NCI-H526 treated with DMSO at 0.1 percent for 48 hours (cell line): ENCODE results near the gene ERGIC1.
"Not testable (repeated sequence)": the region's sequence is repeated elsewhere in the genome, so short reads cannot be mapped to it uniquely, and the experiment has no call there.

ENCODE experiments used
- DNase-seq: peaks from one replicate; lab custom pipeline; 2025; lab: John Stamatoyannopoulos, UW

The ERGIC1 gene

DNA sequence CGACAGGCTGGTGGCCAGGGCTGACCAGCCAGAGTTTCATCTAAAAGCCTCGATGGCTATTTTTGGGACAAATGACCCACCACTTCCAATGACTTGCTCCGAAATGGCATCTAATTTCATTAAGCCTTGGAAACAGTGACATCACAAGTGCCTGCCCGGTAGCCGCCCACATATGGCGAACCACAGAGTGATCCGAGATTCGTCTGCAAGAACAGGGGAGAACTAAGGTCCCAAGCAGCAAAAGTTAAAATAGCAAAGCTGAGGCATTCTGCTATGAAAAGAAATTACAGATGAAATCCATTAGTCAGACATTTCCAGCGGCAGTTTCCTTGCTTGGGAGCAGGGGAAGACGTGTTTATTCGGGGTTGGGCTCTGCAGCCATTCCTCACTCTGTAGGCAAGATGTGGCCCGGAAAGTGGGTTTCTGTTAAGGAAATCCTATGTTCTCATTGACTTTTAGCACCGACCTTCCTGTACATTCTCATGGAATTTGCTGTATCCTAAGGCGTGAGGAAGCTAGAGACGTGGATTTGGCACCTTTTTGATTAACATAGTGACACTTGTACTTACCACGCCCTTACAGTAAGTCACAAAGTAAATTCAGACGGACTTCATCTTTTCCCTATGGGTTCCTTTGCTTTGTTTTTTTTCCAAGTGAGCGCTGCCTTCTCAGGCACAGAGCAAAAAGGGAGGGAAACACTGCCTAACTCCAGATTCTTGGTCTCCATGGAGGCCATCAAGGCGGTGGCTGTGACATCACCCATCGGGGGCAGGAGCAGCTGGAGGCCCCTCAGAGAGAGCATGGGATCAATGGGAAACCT lies 45.1 kb downstream of the ERGIC1 start:
- no peak for DNase-seq

DNA sequence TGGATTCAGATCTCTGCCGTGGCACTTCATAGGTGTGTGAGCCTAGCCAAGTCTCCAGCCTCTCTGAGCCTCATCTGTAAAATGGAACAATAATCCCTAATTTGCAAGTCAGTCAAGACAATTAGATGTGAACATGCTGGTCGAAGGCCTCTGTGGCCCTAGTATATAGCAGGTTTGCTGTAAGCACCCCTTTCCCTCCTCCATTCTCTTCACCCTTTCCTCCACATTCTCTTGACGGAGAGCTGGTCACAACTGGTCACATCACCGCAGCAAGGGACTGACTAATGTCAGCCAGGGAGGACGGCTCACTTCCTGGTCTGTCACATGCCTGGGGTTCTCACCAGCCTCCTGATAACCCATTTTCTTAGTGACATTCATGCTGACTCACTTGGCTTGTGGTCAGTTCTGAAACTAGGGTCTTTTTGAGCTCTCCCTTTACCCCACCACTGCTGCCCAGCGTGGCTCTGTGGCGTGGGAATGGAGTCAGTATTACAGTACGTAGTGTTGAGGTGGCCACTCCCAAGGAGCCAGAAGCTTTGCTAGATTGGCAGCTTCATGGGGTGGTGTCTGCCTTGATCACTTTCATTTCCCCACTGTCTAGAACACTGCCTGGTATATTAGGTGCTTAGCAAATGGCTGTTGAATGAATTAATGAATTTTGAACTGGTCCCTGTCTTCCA lies 47.8 kb downstream of the ERGIC1 start:
- no peak for DNase-seq

DNA sequence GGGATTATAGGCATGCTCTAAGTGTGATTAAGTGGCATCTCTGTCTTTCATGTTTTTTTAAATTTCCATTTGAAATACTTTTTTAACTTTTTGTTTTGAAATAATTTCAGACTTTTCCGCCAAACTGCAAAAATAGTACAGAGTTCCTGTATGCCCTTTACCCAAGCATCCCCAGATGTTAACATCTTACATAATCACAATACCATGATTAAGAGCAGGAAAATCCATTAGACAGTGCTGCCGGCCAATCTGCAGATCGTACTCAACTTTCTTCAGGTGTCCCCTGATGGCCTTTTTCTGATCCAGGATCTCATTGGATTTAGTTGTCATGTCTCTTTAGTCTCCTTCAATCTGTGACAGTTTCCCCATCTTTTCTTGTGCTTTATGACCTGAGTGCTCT lies 49.0 kb downstream of the ERGIC1 start:
- no peak for DNase-seq

DNA sequence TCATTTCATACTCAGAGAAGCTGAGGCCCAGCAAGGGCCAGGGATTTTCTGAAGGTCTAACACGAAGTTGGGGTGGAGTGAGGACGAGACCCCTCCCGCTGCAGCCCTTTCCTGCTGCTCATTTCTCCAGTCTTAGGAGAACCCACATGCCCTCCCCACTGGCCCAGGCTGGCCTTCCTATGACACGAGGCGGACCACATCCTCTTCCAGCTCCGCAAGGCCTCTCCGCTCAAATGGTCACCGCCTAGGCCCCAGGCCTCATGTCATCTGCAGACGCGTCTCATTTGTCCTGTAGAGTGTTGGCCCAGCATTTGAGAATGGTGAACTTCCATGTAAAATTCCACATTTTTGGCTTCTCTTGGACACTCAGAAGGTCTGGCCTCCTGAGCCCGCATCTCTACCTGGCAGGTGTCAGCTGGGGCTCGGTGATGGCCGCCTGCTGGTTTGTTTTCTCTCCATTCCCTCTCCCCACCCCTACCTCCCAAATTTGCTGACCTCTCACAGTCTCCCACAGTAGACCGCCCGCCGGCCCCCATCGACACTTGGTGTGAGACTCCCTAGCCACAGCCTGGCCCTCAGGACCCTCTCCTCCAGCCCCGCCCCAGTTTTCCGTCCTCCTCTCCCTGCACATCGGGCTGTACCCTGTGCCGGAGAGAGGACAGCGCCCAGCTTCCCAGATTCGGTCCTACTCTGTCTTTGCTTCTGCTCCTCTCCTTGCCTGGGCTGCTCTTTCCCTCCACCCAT lies 51.7 kb downstream of the ERGIC1 start:
- no peak for DNase-seq

DNA sequence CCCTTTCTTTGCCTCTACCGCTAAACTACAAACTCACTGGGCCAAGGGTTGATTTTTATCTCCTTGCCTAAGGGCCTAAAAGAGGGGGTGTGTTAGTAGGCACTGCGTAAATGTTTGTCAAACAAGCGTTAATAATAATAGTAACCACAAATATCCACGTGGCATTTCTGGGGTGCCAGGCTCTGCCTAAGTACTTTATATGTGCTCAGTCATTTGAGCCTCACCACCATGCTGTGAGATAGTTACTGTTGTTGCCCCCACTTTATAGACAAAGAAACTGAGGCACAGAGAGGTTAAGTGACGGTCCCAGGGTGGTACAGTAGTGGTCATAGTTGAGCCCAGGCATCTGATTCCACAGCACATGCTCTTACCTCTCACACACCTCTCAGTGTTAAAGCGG lies 52.4 kb downstream of the ERGIC1 start:
- no peak for DNase-seq

DNA sequence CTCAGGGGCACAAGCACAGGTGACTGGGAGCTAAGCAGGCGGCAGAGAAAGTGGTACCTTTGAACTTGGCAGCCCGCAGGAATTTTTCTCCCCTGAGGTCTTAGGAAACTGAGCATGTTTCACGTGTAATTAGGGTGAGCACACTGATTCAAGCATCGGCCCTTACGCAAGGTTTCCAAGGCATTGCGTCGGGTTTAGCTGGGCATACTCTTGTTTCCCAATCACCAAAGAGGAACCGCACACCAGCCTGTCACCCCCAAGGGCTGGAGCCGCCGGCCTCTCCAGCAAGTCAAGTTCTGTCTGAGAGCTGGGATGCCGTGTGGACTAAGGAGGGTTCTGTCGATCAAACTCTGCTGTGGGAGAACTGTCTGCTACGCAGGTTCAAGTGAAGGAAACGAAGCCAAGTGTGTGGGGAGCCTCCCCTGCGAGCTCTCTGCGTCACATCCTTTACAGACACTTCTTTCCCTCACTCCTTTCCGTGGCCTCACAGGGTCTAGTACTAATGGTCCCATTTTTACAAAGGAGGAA lies 53.0 kb downstream of the ERGIC1 start:
- no peak for DNase-seq

DNA sequence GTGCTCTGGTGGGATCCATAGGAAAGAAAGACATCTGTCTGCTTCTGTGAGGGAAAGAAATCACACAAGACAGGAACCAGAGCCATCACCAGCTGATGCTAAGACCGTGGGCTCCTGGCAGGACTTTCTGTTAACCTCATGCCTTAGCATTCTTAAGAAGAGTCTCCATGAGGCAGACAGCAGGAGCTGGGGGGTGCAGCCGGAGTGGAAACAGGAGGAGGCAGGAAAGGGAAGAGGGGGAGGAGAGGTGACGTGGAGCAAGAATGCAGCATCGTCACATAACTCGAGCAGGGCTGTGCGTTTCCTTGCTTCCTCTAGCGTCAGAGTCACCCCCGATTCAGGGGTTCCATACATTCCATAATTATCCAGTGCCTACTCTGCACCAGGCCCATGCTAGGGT lies 53.6 kb downstream of the ERGIC1 start:
- no peak for DNase-seq

DNA sequence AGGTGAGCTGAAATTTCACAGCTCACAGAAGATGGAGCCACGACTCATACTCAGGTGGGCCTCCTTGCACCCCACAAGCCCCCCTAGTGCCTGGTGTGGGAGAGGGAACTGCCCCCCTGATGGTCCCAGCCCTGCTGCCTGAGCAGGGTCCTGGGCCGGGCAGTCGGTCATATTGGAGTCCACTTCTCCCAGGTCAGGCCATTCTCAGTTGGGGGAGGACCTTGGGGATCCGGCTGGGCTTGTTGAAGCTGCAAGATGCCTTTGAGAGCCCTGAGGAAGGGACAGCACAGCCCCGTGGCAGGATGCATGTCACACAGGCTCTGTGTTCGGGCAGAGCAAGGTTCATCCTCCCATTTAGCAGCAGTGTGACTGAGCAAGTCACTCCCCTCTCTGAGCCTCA lies 56.6 kb downstream of the ERGIC1 start:
- no peak for DNase-seq

DNA sequence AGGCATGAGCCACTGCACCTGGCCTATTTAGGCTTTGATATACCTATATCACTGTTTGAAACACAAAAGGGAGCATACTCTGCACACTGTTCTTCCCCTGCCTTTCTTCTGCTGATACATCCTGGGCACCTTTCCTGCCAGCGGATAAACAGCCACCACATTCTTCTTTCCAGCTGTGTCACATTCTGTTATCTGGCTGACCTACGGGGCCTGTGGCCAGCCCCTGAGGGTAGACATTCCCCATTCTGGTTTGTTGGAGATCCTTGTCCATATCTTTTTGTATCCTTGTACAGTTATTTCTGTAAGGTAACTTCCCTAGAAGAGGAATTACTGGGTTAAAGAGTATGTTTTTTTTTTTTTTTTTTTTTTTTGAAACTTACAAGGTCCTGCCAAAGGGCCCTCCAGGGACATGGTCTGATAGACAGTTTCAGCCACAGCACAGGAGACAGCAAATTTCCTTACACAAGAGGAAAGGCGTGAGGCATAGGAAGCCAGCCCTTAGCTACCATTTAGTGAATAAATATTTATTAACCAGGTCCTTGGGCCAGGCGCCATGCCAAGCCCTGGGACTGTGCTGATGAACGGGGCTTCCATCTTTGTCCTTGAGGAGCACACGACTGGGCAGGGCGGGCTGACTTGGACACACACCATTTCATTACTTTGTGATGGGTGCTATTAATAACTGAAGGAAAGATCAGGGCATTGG lies 57.8 kb downstream of the ERGIC1 start:
- no peak for DNase-seq

DNA sequence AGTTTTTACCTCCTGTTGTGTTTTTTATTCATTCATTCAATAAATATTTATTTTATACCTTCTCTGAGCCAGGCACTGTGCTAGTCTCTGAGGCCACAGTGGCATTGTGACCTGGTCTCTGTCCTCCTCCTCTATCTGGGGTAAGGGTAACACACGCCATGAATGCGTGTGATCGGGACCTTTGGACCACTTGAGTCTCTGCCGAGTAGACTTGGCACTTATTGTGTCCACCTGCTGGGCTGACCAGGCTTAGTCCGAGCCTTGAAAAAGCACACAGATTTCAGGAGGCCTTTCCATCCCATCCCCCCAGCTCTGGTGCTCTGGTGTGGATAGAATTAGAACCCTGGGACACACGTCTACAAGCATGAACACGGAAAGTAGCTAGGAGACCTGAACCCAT lies 58.7 kb downstream of the ERGIC1 start:
- DNase-seq = no peak

DNA sequence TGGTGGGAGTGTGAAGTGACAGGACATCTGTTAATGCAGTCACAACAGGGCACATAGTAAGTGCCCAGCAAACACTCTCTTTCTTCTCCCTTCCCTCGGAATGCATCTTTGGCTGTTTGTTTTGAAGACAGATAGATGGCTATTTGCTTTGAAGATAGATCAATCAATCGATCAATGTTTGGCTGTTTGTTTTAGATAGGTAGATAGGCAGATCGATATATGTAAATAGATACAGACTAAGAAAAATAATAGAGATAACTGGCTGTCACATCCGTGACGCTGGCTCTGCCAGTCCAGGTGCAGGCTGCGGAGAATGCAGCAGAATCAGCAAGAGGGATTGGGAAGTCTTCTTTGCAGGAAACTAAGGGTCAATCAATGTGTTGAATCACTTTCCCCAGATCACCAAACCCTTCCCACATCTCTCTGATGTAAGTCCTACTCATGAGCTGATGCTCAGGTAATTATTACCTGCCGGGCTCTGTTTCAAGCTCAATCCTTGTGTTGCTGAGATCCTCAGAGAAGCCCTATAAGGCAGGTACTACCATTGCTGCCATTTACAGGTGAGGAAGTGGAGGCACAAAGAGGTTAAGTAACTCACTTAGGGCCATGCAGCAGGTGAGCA lies 60.8 kb downstream of the ERGIC1 start:
- DNase-seq = no peak

DNA sequence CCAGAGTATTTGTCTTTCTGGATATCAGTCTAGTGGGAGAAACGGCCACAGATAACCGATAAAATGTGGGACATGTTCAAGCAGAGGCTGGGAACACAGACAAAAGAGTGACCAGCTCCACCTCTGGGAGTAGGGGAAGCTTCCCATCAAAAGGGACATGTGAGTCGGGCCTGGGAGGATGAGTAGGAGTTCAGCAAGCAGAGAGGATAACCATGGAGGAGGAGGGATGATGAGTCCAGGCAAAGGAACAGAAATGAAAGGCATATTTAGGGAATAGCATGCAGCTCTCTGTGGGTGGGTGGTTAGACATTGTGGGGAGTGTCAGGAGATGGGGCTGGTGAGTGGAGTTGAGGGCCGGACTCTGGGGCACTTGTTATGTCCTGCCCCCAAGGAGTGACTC lies 61.5 kb downstream of the ERGIC1 start:
- DNase-seq = no peak

DNA sequence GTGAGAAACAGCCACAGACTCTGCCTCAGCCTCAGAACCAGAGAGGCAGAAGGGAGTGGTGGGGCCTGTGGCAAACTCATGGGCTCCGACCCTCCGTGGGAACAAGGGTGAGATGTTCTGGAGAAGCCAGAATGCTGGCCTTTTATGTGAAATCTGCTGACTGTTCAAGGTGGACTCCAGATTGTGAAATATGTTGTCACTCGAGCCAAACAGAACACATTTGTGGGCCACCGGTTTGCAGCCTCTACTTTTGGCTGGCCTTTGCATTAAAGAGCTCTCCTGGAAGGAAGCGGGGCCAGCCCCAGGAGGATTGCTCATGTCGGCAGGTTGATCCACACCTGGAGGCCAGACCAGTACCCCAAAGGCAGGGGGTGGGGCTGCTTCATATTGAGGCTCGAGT lies 62.4 kb downstream of the ERGIC1 start:
- no peak for DNase-seq

DNA sequence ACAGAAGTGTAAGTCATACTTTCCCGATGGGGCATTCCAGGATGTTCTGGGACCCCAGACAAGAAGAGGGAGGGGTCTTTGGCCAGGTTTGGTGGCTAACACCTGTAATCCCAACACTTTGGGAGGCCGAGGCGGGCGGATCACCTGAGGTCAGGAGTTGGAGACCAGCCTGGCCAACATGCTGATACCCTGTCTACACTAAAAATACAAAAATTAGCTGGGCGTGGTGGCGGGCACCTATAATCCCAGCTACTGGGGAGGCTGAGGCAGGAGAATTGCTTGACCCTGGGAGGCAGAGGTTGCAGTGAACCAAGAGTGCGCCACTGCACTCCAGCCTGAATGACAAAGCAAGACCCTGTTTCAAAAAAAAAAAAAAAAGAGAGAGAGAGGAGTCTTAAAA lies 63.0 kb downstream of the ERGIC1 start:
- not testable (repeated sequence) for DNase-seq

DNA sequence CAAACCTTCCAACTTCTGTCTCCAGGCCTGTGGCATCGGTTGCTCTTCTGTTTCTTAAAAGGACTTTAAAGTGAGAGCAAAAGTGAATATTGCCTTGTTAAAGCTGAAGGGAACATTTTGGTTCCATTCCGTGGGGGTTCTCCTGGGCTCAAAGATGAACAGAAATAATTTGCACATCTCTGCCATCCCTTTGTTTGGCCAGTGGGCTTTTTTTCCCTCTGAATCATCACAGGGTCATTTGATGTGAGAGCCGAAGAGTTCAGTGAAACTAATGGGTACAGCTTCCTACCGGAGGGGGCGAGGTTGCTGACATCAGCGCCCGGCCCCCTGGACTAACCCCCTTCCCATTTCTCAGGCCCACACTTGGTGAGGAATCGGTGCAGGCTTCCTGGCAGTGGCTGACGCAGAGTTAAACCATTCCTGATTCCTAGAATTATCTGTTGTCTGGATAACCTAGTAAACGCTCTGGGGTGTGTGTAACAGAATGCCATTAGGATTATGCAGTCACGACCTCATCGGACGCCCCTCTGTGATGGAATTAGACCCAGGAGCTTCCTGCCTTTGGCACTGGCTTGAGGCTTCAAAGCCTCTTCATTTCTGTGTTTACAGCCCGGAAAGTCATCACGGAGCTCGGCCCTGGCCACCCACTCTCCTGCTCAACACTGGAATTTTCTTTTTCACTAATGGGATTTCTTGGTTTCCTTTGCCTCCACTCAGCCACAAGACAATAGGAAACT lies 63.6 kb downstream of the ERGIC1 start:
- no peak for DNase-seq

DNA sequence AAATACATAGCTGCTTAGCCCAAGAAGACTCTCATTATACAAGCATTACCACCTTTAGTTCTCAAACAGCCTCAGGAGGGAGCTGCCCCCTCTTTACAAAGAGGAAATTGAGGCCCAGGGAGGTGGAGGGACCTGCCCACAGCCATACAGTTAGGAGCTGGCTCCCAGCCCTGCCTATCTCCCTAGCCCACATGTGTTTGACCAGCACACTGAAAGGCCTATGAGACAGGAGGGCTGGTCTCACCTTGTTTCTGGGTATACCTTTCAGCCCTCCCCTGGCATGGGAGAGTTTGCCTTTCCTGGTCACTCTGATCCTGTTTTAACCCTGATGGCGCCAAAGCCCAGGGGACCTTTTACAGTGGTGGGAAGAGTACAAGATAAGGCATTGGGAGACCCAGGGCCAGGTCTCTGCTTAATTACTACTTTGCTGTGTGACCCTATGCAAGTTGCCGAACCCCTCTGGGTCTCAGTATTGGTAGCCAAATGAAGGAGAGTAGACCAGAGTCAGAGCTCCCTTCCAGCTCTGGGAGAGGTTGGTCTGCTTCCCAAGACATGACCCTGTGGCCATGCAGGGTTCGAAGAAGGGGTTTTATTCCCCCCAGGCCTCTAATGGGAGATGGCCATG lies 64.3 kb downstream of the ERGIC1 start:
- no peak for DNase-seq

DNA sequence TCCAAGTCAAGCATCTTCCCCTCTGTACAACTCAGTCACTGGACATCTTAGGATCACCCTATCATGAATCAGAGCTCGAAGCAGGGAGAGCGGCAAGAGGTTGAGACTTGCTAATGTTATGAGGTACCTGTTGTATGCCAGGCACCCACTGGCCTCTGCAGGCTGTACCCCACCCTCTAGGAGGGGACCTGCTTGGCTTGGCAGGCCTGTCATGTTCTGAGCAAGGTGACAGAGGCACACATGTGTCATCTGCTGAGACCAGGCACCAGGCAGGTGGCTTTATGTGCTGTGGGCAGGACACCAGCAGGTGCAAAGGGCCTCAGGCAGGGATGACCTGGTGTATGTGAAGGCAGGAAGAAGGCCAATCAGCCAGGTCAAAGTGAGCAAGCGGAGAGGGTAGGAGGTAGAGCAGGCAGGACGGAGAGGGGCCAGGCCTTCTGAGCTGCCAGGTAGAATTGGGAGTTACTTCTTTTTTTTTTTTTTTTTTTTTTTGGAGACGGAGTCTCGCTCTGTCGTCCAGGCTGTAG lies 64.9 kb downstream of the ERGIC1 start:
- no peak for DNase-seq

DNA sequence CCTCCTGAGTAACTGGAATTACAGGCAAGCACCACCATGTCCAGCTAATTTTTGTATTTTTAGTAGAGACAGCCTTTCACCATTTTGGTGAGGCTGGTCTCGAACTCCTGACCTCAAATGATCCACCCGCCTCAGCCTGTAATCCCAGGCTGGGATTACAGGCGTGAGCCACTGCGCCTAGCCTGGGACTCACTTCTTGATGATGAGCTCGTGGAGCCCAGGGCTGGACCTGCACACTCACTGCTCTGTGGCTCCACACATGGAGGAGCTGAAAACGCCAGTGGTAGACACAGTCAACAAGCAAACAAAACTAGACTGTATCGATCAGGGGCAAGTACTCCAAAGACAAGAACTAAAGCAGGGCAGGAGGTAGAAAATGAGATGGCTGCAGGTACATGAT lies 65.4 kb downstream of the ERGIC1 start:
- no peak for DNase-seq

DNA sequence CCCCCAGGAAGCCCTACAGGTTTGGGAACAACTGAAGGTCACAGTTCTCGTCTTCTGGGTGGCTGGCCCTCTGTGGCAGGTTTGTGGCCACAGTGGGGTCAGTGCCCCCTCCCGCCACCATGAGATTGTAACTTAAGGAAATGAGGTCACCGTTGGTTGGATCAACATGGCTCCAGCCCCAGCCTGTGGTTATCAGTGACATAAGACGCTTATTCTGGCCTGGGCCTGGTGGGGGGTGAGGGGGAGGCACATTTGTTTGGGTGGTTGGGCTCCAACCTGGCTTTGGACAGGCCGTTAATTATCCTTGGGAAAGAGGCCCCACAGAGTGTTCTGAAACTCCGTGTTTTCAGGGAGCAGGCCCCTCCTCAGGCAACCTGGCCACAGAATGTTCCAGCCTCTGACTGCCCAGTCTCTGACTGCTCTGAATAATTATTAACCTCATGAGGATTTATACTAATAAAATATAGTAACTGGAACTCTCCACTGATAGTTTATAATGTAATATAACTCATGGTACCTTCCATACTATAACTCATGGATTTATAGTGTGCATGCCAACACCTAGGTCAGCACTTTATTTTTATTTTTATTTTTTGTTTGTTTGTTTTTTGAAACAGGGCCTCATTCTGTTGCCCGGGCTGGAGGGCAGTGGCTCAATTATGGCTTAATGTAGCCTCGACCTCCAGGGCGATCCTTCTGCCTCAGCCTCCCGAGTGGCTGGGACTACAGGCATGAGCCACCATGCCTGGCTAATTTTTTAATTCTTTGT lies 67.1 kb downstream of the ERGIC1 start:
- DNase-seq = no peak
